Measurements from ENCODE around the gene BCO1. TPM values are rescaled to one million over a fixed set of nuclear protein-coding genes. Genes with fewer than 3 reads are reported as not detected.

BCO1 gene
- total RNA-seq, 1 donor from 2014 or later, result 3.5 TPM

DNA sequence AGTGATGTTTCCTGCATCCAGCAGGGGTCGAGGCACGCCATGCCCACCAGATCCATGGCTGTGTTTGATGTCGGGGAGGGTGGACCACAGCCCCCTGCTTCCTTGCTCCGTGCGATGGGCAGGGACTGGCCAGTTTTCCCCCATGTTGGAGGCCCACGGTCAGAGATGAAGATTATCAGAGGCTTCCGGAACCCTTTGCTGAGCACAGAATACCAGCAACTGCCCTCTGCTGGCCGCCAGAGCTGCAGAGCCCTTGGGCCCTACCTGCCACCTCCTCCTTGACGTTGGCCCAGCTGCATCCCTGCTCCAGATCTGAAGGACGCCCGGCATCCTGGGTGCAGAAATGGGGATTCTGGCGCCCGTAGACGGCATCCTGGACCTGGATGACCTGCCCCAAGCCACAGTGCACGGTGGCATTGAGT, 23.7 kb upstream of the BCO1 start:
- no peak overlapping the region for H3K4me3 ChIP-seq
- no peaks in the 10 kb centered on the region for H4K20me1 ChIP-seq (ENCODE audit: low read depth)
- Mint-ChIP-seq H3K4me3 (no peak overlapping the region), H3K9me3 (no peaks in the 10 kb centered on the region), H3K27me3 (ENCODE audit: insufficient read depth, low read depth) (peaks cover 11% of the 10 kb centered on the region), H3K4me1 (peaks cover 19% of the 10 kb centered on the region), H3K36me3 (no peaks in the 10 kb centered on the region), H3K27ac (no peak overlapping the region)
- H3K9ac ChIP-seq, result no peak overlapping the region
- no peaks in the 10 kb centered on the region for H3K9me3 ChIP-seq (ENCODE audit: low read depth)
- no peaks in the 10 kb centered on the region for H3K36me3 ChIP-seq
- TF ChIP-seq EZH2phosphoT487 (IDR thresholded peaks at IDR 0.05) (no peak), CTCF (IDR thresholded peaks at IDR 0.05) (peak; percentile 56), EZH2 (IDR thresholded peaks at IDR 0.05) (no peak)
- no peak overlapping the region for H2AFZ ChIP-seq (replicated peaks)
- H3K27ac ChIP-seq, result no peak overlapping the region
- H3K79me2 ChIP-seq (ENCODE audit: low read depth), result no peaks in the 10 kb centered on the region
- H3F3A ChIP-seq (ENCODE audit: low read depth), result peaks cover 9% of the 10 kb centered on the region
- no peaks in the 10 kb centered on the region for H3K27me3 ChIP-seq
- H3K4me2 ChIP-seq, result no peak overlapping the region
- peak; percentile 52 for DNase-seq (ENCODE audit: low spot score)
- H3K4me1 ChIP-seq, result peaks cover 7% of the 10 kb centered on the region

- Histone ChIP-seq H3K27ac (no peak overlapping the region), H3K4me1 (peaks cover 15% of the 10 kb centered on the region), H2AFZ (replicated peaks) (peak overlapping the region; percentile 26), H4K20me1 (ENCODE audit: low read depth) (no peaks in the 10 kb centered on the region), H3K9ac (no peak overlapping the region), H3K36me3 (no peaks in the 10 kb centered on the region), H3K4me2 (no peak overlapping the region), H3K27me3 (no peaks in the 10 kb centered on the region), H3K79me2 (ENCODE audit: low read depth) (no peaks in the 10 kb centered on the region), H3K4me3 (no peak overlapping the region), H3K9me3 (ENCODE audit: low read depth) (no peaks in the 10 kb centered on the region), H3F3A (ENCODE audit: low read depth) (peaks cover 9% of the 10 kb centered on the region)
- peaks cover 9% of the 10 kb centered on the region for H3K27me3 Mint-ChIP-seq (ENCODE audit: insufficient read depth, low read depth)
- peak overlapping the region; percentile 81 for H3K27ac Mint-ChIP-seq
- H3K9me3 Mint-ChIP-seq, result no peaks in the 10 kb centered on the region
- H3K4me3 Mint-ChIP-seq, result no peak overlapping the region
- no peak for DNase-seq (ENCODE audit: low spot score)
- TF ChIP-seq CTCF (IDR thresholded peaks at IDR 0.05) (no peak), EZH2 (IDR thresholded peaks at IDR 0.05) (no peak), EZH2phosphoT487 (IDR thresholded peaks at IDR 0.05) (no peak)
- H3K4me1 Mint-ChIP-seq, result peaks cover 25% of the 10 kb centered on the region
- H3K36me3 Mint-ChIP-seq, result no peaks in the 10 kb centered on the region
These were observed 22.4 kb upstream of the BCO1 start for GRCh38 chr16:81216114-81216513.

DNA sequence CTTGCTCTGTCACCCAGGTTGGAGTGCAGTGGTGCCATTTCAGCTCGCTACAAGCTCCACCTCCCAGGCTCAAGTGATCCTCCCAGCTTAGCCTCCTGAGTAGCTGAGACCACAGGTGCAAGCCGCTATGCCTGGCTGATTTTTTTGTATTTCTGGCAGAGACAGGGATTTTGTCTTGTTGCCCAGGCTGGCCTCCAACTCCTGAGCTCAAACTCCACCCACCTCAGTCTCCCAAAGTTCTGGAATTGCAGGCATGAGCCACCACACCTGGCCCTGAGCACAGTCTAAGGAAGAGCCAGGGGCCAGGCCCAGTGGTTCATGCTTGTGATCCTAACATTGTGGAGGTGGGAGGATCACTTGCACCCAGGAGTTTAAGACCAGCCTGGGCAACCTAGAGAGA, 21.8 kb upstream of the BCO1 start:
- Histone ChIP-seq H2AFZ (replicated peaks) (no peak overlapping the region), H3K36me3 (no peaks in the 10 kb centered on the region), H3K27ac (no peak overlapping the region), H3F3A (ENCODE audit: low read depth) (peaks cover 9% of the 10 kb centered on the region), H3K4me3 (no peak overlapping the region), H3K79me2 (ENCODE audit: low read depth) (no peaks in the 10 kb centered on the region), H3K4me2 (no peak overlapping the region), H3K27me3 (no peaks in the 10 kb centered on the region), H4K20me1 (ENCODE audit: low read depth) (no peaks in the 10 kb centered on the region), H3K9ac (no peak overlapping the region), H3K9me3 (ENCODE audit: low read depth) (no peaks in the 10 kb centered on the region), H3K4me1 (peaks cover 15% of the 10 kb centered on the region)
- no peak for DNase-seq (ENCODE audit: low spot score)
- no peak overlapping the region for H3K4me3 Mint-ChIP-seq
- peaks cover 20% of the 10 kb centered on the region for H3K4me1 Mint-ChIP-seq
- no peaks in the 10 kb centered on the region for H3K36me3 Mint-ChIP-seq
- H3K27me3 Mint-ChIP-seq (ENCODE audit: insufficient read depth, low read depth), result peaks cover 5% of the 10 kb centered on the region
- TF ChIP-seq EZH2 (IDR thresholded peaks at IDR 0.05), result no peak
- no peak for TF ChIP-seq CTCF (IDR thresholded peaks at IDR 0.05)
- H3K27ac Mint-ChIP-seq, result no peak overlapping the region
- H3K9me3 Mint-ChIP-seq, result no peaks in the 10 kb centered on the region

All from neural progenitor cell (in vitro differentiated cells).